MM.1S (cell line): Measurements from ENCODE around the gene CPSF3.

Experiments used
- DNase-seq: peaks from one replicate; pipeline ENCODE4 v3.0.0-alpha.2; 2015
- H2AFZ ChIP-seq: fragments of 300-600 bp; sonication (generic); 2 replicates; pipeline ENCODE4 v1.6.0; 2016; ENCODE audit warnings: antibody characterized with exemption, low read length
- H3F3A ChIP-seq: fragments of 300-600 bp; sonication (generic); 2 replicates; pipeline ENCODE4 v1.6.1; 2016; ENCODE audit warnings: mild to moderate bottlenecking, antibody characterized with exemption, low read length, moderate library complexity, mixed read lengths; ENCODE audit not compliant: insufficient read depth
- H3K27ac ChIP-seq: fragments of 300-600 bp; sonication (generic); 2 replicates; pipeline ENCODE4 v1.5.1; 2016; ENCODE audit warnings: mild to moderate bottlenecking, low read length
- H3K27me3 ChIP-seq: fragments of 300-600 bp; sonication (generic); replicated peaks from 2 replicates; pipeline ENCODE4 v1.6.0; 2016; ENCODE audit warnings: low read length; ENCODE audit not compliant: insufficient read depth
- H3K36me3 ChIP-seq: fragments of 300-600 bp; sonication (generic); replicated peaks from 2 replicates; pipeline ENCODE4 v1.6.1; 2016; ENCODE audit warnings: mild to moderate bottlenecking, low read length, mixed read lengths; ENCODE audit not compliant: insufficient read depth
- H3K4me1 ChIP-seq: fragments of 300-600 bp; sonication (generic); 2 replicates; pipeline ENCODE4 v1.6.1; 2016; ENCODE audit warnings: low read length, mixed read lengths
- H3K4me2 ChIP-seq: fragments of 300-600 bp; sonication (generic); 2 replicates; pipeline ENCODE4 v1.6.0; 2016; ENCODE audit warnings: low read depth, low read length
- H3K4me3 ChIP-seq: fragments of 300-600 bp; sonication (generic); 2 replicates; pipeline ENCODE4 v1.5.1; 2016; ENCODE audit warnings: low read length, mixed read lengths
- H3K79me2 ChIP-seq: fragments of 300-600 bp; sonication (generic); 2 replicates; pipeline ENCODE4 v1.6.1; 2016; ENCODE audit warnings: mixed run types, low read length, mixed read lengths
- H3K9ac ChIP-seq: fragments of 300-600 bp; sonication (generic); 2 replicates; pipeline ENCODE4 v1.6.1; 2016; ENCODE audit warnings: low read length, mixed read lengths
- H3K9me2 ChIP-seq: fragments of 300-600 bp; sonication (generic); replicated peaks from 2 replicates; pipeline ENCODE4 v1.6.1; 2016; ENCODE audit warnings: mild to moderate bottlenecking, low read length, mixed read lengths; ENCODE audit not compliant: insufficient read depth
- H3K9me3 ChIP-seq: fragments of 300-600 bp; sonication (generic); replicated peaks from 2 replicates; pipeline ENCODE4 v1.6.1; 2016; ENCODE audit warnings: mild to moderate bottlenecking, low read length, mixed read lengths; ENCODE audit not compliant: insufficient read depth
- H4K20me1 ChIP-seq: fragments of 300-600 bp; sonication (generic); 2 replicates; pipeline ENCODE4 v1.6.1; 2016; ENCODE audit warnings: mild to moderate bottlenecking, low read length, moderate library complexity, mixed read lengths; ENCODE audit not compliant: insufficient read depth
- EZH2 ChIP-seq: fragments of 300-600 bp; sonication (generic); optimal IDR thresholded peaks from 2 replicates; pipeline ENCODE3; 2017; ENCODE audit warnings: low read depth, mild to moderate bottlenecking, antibody characterized with exemption, low read length, mixed read lengths
- EZH2phosphoT487 ChIP-seq: fragments of 300-600 bp; sonication (generic); IDR thresholded peaks from 2 replicates; pipeline ENCODE4 v1.6.1; 2018; ENCODE audit warnings: antibody characterized with exemption, low read length
- TF ChIP-seq, protein P1 (sequence below): fragments of 300-600 bp; sonication (generic); IDR thresholded peaks from 2 replicates; pipeline ENCODE4 v1.5.1; 2016; ENCODE audit warnings: antibody characterized with exemption, low read length, mixed read lengths

The CPSF3 gene

DNA sequence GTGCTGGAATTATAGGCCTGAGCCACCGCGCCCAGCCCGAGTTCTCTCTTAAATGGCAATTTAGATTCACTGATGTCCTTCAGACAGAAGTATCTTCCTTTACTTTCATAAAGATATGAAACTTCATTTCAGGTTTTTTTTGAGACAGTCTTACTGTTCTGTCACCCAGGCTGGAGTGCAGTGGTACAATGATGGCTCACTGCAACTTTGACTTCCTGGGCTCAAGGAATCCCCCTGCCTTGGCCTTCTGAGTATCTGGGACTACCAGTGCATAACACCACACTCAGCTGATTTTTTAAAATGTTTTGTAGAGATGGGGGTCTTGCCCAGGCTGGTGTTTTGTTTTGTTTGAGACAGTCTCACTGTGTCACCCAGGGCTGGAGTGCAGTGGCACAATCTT is 13.3 kb upstream of the CPSF3 start:
- no peaks in the 10 kb centered on the region for H3K4me1 ChIP-seq
- H4K20me1 ChIP-seq = no peaks in the 10 kb centered on the region
- no peak overlapping the region for H3K4me3 ChIP-seq
- H3K9ac ChIP-seq = no peak overlapping the region
- H3F3A ChIP-seq = no peaks in the 10 kb centered on the region
- no peak for DNase-seq
- H3K27me3 ChIP-seq = no peaks in the 10 kb centered on the region
- H2AFZ ChIP-seq = no peak overlapping the region
- no peak overlapping the region for H3K4me2 ChIP-seq
- no peaks in the 10 kb centered on the region for H3K9me2 ChIP-seq
- H3K9me3 ChIP-seq = no peaks in the 10 kb centered on the region
- no peaks in the 10 kb centered on the region; the same call in 1 of the 2 replicates for H3K36me3 ChIP-seq
- H3K27ac ChIP-seq = no peak overlapping the region
- TF ChIP-seq EZH2phosphoT487 = no peak
- H3K79me2 ChIP-seq = 0 out of 2 replicates have a peak, but pooled peaks cover 10% of the 10 kb centered on the region

DNA sequence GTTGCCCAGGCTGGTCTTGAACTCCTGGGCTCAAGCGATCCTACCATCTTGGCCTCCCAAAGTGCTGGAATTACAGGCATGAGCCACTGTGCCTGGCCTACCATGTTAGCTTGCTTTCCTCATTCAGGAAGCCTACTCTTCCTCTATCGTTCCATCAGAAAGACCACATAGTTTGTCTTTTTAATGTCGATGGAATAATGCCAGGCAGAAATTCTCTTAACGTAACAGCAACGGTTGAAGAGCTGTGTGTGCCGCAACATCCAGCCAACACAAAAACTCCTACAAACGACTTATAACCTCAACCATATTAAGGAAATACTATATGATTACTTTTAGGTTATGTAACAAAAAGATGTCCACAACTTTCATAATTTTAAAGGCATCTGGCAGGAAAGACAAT is 10.7 kb upstream of the CPSF3 start:
- H3K4me3 ChIP-seq = no peak overlapping the region
- no peaks in the 10 kb centered on the region; the same call in 1 of the 2 replicates for H3K36me3 ChIP-seq
- no peaks in the 10 kb centered on the region for H4K20me1 ChIP-seq
- H3K9me3 ChIP-seq = no peaks in the 10 kb centered on the region
- H3K9ac ChIP-seq = no peak overlapping the region
- no peak for DNase-seq
- no peak overlapping the region for H3K27ac ChIP-seq
- no peaks in the 10 kb centered on the region for H3K9me2 ChIP-seq
- TF ChIP-seq, protein P1, sequence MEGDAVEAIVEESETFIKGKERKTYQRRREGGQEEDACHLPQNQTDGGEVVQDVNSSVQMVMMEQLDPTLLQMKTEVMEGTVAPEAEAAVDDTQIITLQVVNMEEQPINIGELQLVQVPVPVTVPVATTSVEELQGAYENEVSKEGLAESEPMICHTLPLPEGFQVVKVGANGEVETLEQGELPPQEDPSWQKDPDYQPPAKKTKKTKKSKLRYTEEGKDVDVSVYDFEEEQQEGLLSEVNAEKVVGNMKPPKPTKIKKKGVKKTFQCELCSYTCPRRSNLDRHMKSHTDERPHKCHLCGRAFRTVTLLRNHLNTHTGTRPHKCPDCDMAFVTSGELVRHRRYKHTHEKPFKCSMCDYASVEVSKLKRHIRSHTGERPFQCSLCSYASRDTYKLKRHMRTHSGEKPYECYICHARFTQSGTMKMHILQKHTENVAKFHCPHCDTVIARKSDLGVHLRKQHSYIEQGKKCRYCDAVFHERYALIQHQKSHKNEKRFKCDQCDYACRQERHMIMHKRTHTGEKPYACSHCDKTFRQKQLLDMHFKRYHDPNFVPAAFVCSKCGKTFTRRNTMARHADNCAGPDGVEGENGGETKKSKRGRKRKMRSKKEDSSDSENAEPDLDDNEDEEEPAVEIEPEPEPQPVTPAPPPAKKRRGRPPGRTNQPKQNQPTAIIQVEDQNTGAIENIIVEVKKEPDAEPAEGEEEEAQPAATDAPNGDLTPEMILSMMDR = no peak
- TF ChIP-seq EZH2 = no peak
- TF ChIP-seq EZH2phosphoT487 = no peak
- H3F3A ChIP-seq = no peaks in the 10 kb centered on the region
- no peak overlapping the region for H3K4me2 ChIP-seq
- H3K27me3 ChIP-seq = no peaks in the 10 kb centered on the region
- peaks cover 29% of the 10 kb centered on the region for H3K79me2 ChIP-seq
- H3K4me1 ChIP-seq = no peaks in the 10 kb centered on the region
- H2AFZ ChIP-seq = no peak overlapping the region

DNA sequence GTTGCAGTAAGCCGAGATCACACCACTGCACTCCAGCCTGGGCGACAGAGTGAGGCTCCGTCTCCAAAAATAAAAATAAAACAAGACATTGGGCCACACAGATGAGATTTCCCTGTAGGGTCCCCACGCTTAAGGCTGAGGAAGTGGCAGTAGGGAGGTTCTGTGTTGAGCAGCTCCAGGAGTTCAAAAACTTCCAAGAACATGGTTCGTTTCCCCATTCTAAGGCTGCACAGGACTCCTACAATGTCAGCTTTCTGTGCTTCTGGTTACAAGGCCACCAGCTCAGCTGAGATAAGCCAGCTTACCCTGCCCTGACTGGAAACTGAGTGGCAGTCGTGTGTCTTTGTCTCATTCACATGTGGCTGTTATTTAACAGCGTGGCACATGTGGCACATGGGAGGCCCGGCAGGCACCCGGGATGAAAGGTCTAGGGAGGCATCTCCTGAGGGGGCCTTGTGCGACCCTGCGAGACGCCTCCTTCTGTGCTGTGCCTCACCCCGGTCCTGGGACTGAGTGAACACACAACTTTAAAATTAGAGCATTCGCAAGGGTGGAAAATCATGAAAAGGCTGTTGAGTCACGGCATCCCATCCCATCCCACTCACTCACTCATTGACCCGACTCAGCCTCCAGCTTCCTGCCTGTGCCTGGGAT is 7.8 kb upstream of the CPSF3 start:
- peaks cover 58% of the 10 kb centered on the region for H3K79me2 ChIP-seq
- peaks cover 10% of the 10 kb centered on the region; the same call in 1 of the 2 replicates for H3F3A ChIP-seq
- no peak overlapping the region for H3K9ac ChIP-seq
- H3K27me3 ChIP-seq = no peaks in the 10 kb centered on the region
- H3K9me3 ChIP-seq = no peaks in the 10 kb centered on the region
- H2AFZ ChIP-seq = no peak overlapping the region
- H3K4me3 ChIP-seq = no peak overlapping the region
- H3K27ac ChIP-seq = no peak overlapping the region
- H3K9me2 ChIP-seq = no peaks in the 10 kb centered on the region
- no peak for DNase-seq
- H3K4me1 ChIP-seq = peaks cover 15% of the 10 kb centered on the region
- TF ChIP-seq, protein P1 = no peak
- TF ChIP-seq EZH2phosphoT487 (no peak), EZH2 (no peak)
- H3K4me2 ChIP-seq = no peak overlapping the region
- no peaks in the 10 kb centered on the region; the same call in 1 of the 2 replicates for H3K36me3 ChIP-seq
- H4K20me1 ChIP-seq = no peaks in the 10 kb centered on the region

DNA sequence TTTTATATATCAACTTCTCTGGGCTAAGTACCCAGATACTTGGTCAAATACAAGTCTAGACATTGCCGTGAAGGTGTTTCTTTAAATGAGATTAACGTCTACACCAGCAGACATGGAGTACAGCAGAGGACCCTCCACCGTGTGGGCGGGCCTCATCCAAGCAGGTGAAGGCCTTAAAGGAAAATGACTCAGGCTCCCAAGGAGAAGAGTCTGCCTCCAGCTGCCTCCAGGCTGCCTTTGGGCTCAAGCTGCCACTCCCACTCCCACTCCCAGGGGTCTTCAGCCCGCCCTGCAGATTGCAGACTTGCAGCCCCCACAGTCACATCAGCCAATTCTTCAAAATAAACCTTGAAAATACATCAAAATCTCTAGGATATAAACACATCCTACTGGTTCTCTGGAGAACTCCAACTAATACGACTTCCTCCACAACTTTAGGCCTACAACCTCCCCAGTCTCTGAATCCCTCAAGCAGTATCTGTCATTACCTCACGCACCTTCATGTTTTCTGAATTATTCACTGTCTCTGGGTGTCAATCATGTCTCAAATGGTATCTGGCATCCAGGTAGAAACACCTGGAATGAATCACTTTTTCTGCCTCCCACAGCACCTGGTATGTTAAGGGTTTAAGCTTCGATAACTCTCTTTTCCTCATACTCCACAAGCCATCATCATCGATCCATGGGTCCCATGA is 7.0 kb upstream of the CPSF3 start:
- H3K27ac ChIP-seq = no peak overlapping the region
- H3K9me3 ChIP-seq = no peaks in the 10 kb centered on the region
- DNase-seq = no peak
- no peak overlapping the region for H3K4me3 ChIP-seq
- H4K20me1 ChIP-seq = no peaks in the 10 kb centered on the region
- H3K27me3 ChIP-seq = no peaks in the 10 kb centered on the region
- no peak overlapping the region for H2AFZ ChIP-seq
- H3K9ac ChIP-seq = no peak overlapping the region
- no peaks in the 10 kb centered on the region; the same call in 1 of the 2 replicates for H3K36me3 ChIP-seq
- H3K9me2 ChIP-seq = no peaks in the 10 kb centered on the region
- peaks cover 61% of the 10 kb centered on the region for H3K79me2 ChIP-seq
- TF ChIP-seq, protein P1 = no peak
- TF ChIP-seq EZH2 (no peak), EZH2phosphoT487 (no peak)
- peaks cover 15% of the 10 kb centered on the region for H3K4me1 ChIP-seq
- peaks cover 10% of the 10 kb centered on the region; the same call in 1 of the 2 replicates for H3F3A ChIP-seq
- H3K4me2 ChIP-seq = no peak overlapping the region
